NB4 (cell line): ENCODE results near the gene RTBDN.
A peak's percentile ranks its signal among the peaks of the same experiment; 100 is the strongest.

Source experiments
- DNase-seq: peaks from one replicate; pipeline ENCODE4 v3.0.0; 2010; ENCODE audit warnings: low read depth
- H3K4me3 ChIP-seq: one replicate; pipeline ENCODE4 v1.5.1; 2011; ENCODE audit warnings: mild to moderate bottlenecking, low read depth, low read length, moderate library complexity
- CTCF ChIP-seq: IDR thresholded peaks from one replicate; pipeline ENCODE4 v1.5.1; 2012; ENCODE audit warnings: low read depth, low read length
- MYC ChIP-seq: IDR thresholded peaks from 2 replicates; pipeline ENCODE4 v1.6.1; 2011; ENCODE audit warnings: low read depth, low read length
- POLR2A ChIP-seq: IDR thresholded peaks from 2 replicates; pipeline ENCODE4 v1.6.1; 2011; ENCODE audit warnings: mild to moderate bottlenecking; ENCODE audit not compliant: insufficient read length; ENCODE audit errors: extremely low read depth
- TF ChIP-seq, protein P1 (sequence below): IDR thresholded peaks from 2 replicates; pipeline ENCODE4 v1.6.1; 2011; ENCODE audit warnings: low read depth, low read length

The RTBDN gene

GRCh38 chr19:12779162-12779993, 55.0 kb downstream of the RTBDN start:
- DNase-seq: peak; percentile 51
- no peak overlapping the region for H3K4me3 ChIP-seq
- no peak for TF ChIP-seq CTCF
- TF ChIP-seq, protein P1, sequence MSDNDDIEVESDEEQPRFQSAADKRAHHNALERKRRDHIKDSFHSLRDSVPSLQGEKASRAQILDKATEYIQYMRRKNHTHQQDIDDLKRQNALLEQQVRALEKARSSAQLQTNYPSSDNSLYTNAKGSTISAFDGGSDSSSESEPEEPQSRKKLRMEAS: no peak
- no peak for TF ChIP-seq POLR2A
- TF ChIP-seq MYC: no peak

DNA sequence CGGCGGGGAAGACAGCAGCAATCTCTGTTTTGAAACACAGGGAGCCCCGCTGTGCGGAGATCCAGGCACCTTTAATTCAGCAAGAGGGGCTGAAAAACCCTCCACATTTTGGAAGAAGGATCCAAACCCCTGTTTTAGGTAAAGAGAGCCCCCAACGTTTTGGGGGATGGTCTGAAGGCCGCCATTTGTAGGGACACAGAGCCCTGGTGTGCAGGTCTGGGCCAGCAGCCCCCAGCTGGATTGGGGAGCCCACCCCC, 55.5 kb downstream of the RTBDN start:
- TF ChIP-seq MYC (no peak), CTCF (no peak), POLR2A (no peak)
- TF ChIP-seq, protein P1: no peak
- peak overlapping the region; percentile 69 for H3K4me3 ChIP-seq
- no peak for DNase-seq

DNA sequence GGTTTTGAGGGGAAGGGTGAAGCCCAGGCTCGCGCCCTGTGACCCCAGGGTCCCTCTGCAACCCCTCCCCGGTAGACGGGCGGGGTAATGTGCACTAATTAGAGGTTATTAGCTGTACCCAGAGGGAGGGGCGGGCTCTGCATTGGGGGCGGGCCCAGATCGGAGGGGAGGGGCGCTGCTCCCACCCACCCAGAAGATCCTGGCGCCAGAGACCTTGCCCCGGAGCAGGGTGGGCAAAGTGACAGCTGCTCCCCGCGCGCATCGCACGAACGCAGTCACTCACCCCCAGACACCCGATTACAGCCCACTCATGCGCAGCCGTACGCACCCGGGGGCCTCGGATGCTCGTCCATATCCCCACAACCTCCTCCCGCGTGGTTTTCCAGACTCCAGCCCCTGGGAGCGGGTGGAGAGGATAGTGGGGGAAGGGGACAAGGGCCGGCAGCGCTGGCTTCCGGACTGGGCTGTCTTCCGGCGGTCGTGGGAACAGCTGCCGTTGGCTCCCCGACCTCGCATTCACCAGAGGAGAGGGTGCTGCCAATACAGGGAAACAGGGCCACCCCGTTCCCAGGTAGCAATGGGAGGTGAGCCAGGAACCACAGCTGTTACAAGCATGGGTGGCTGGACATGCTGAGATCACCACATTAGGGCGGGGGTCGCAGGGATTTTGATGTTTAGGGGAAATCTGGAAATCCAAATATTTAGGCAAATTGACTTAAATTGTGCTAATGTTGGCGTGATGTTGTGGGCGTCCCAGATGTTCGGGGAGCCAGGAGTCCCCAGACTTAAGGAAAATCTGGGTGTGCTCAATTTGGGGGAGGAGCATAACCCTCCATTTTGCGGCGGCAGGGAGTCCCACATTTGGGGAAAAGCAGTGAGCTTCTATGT, 56.1 kb downstream of the RTBDN start:
- peak; percentile 67 for DNase-seq
- peak overlapping the region; percentile 69 for H3K4me3 ChIP-seq
- TF ChIP-seq, protein P1: no peak; the same call in 1 of the 2 replicates
- TF ChIP-seq CTCF (no peak), POLR2A (peak; percentile 15), MYC (peak; percentile 44; the same call in 1 of the 2 replicates)

GRCh38 chr19:12777217-12778016, 57.0 kb downstream of the RTBDN start:
- peak overlapping the region; percentile 69 for H3K4me3 ChIP-seq
- peak; percentile 82 for DNase-seq
- no peak for TF ChIP-seq MYC
- TF ChIP-seq, protein P1: no peak
- no peak for TF ChIP-seq POLR2A
- peak; percentile 82 for TF ChIP-seq CTCF
